Activated T-cell treated with anti-CD3 and anti-CD28 coated beads, Interleukin-2, amount 50 U/mL, for 24 hours (primary cell): ENCODE measurements around the gene PIK3R1.

Source experiments
- DNase-seq: peaks from one replicate; pipeline ENCODE4 v3.0.0-alpha.2; 2020
- H3K27ac Mint-ChIP-seq: 2 replicates; pipeline ENCODE4 v1.8.0; 2020; ENCODE audit warnings: mild to moderate bottlenecking, mixed read lengths
- H3K27me3 Mint-ChIP-seq: 2 replicates; pipeline ENCODE4 v1.8.0; 2020; ENCODE audit warnings: mixed read lengths
- H3K36me3 Mint-ChIP-seq: 2 replicates; pipeline ENCODE4 v1.8.0; 2020; ENCODE audit warnings: low read depth, mixed read lengths
- H3K4me1 Mint-ChIP-seq: 2 replicates; pipeline ENCODE4 v1.8.0; 2020; ENCODE audit warnings: low read depth, mixed read lengths
- H3K4me3 Mint-ChIP-seq: 2 replicates; pipeline ENCODE4 v1.8.0; 2020; ENCODE audit warnings: mild to moderate bottlenecking, moderate library complexity, mixed read lengths
- H3K9me3 Mint-ChIP-seq: 2 replicates; pipeline ENCODE4 v1.8.0; 2020; ENCODE audit warnings: mixed read lengths

PIK3R1 gene

DNA sequence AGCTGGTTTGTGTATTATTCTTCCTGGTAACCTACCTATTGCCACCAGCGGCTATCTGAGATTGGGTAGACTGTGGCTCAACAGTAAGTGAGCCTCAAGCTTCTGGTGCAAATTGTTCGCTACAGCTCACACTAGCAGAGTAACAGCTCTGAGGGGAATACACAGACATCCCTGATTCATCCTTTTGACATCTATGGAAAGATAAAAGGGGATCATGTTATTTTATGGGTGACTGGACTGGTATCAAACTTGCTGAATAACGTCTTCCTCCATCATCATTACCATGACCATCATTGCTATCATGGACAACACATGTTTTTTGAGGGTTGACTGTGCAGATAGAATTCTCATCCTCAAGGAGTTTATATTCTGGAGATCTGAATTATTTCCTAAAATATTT lies 129.6 kb downstream of the PIK3R1 start:
- no peak overlapping the region for H3K27ac Mint-ChIP-seq
- no peak for DNase-seq
- no peaks in the 10 kb centered on the region for H3K36me3 Mint-ChIP-seq

DNA sequence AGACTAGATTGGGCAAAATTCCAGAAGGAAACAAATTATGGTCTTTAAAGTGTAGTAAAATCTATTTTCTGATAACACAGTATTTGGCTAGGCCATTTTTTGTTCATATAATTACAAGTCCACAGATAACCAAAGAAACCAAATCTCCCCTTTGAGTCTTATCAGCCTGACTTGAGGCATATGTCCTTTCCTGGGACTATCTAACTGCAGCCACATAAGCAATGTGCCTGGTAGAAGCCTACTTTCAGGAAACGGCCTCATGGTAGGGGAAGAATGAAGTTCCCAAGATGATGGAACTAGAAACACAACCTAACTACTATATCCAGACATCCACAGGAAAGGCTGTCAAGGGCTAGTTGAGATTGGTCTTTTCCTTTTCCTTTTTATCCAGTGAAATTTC lies 130.0 kb downstream of the PIK3R1 start:
- Mint-ChIP-seq H3K27me3 (no peaks in the 10 kb centered on the region), H3K4me3 (no peak overlapping the region), H3K4me1 (peaks cover 30% of the 10 kb centered on the region), H3K9me3 (peaks cover 11% of the 10 kb centered on the region), H3K36me3 (no peaks in the 10 kb centered on the region), H3K27ac (no peak overlapping the region)
- no peak for DNase-seq

More for the DNA sequence above, 129.6 kb downstream of the PIK3R1 start:
- Mint-ChIP-seq H3K4me3 (no peak overlapping the region), H3K9me3 (peaks cover 11% of the 10 kb centered on the region), H3K27me3 (no peaks in the 10 kb centered on the region), H3K4me1 (peaks cover 30% of the 10 kb centered on the region)

DNA sequence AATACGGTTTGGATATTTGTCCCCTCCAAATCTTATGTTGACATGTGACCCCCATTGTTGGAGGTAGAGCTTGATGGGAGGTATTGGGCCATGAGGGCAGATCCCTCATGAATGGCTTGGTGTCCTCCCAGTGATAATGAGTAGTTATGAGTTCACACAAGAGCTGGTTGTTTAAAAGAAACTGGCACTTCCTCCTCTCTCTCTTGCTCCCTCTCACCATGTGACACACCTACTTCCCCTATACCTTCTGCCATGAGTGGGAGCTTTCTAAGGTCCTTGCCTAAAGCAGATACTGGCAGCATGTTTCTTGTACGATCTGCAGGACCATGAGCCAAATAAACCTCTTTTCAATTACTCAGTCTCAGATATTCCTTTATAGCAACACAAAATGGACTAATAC lies 132.0 kb downstream of the PIK3R1 start:
- Mint-ChIP-seq H3K9me3 (peaks cover 11% of the 10 kb centered on the region), H3K4me1 (peaks cover 28% of the 10 kb centered on the region)

DNA sequence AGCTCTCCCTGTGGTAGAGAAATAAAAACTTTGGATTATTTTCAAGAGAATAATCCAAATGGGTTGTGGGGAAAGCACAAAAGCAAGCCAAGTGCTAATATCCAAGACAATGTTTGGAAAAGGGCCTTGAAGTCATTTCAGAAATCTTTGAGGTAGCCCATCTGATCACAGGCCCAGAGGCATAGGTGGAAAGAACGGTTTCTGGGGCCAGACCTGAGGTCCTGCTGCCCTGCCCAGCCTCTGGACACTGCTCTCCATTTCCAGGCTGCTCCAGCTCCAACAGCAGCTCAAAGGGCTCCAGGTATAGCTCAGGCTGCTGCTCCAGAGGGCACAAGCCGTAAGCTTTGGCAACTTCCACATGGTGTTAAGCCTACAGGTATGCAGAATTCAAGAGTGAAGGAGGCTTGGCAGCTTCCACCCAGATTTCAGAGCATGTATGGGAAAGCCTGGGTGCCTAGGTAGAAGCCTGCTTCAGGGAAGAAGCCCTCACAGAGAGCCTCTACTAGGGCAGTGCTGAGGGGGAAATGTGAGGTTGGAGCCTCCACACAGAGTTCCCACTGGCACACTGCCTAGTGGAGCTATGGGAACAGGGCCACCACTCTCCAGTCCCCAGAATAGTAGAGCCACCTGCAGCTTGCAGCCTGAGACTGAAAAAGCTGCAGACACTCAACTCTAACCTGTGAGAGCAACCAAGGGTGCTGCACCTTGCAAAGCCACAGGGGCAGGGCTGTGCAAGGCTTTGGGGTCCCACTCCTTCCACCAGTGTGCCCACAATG lies 133.1 kb downstream of the PIK3R1 start:
- no peaks in the 10 kb centered on the region for H3K27me3 Mint-ChIP-seq
- H3K4me3 Mint-ChIP-seq, result no peak overlapping the region

More for the DNA sequence above, 132.0 kb downstream of the PIK3R1 start:
- Mint-ChIP-seq H3K27me3 (no peaks in the 10 kb centered on the region), H3K4me3 (no peak overlapping the region), H3K27ac (no peak overlapping the region), H3K36me3 (no peaks in the 10 kb centered on the region)
- no peak for DNase-seq

DNA sequence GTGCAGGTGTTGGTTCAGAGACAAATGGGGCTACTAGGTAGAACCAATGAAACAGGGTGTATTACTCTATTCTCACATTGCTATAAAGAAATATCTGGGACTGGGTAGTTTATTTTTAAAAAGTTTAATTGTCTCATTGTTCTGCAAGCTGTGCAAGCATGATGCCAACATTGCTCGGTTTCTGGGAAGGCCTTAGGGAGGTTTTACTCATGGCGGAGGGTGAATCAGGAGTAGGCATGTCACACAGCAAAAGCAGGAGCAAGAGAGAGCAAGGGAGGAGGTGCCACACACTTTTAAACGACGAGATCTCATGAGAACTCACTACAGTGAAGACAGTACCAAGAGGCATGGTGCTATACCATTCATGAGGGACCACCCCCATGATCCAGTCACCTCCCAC lies 134.6 kb downstream of the PIK3R1 start:
- Mint-ChIP-seq H3K27me3 (no peaks in the 10 kb centered on the region), H3K4me1 (peaks cover 2% of the 10 kb centered on the region), H3K27ac (no peak overlapping the region), H3K9me3 (peaks cover 11% of the 10 kb centered on the region), H3K36me3 (no peaks in the 10 kb centered on the region), H3K4me3 (no peak overlapping the region)
- DNase-seq, result no peak

More for the DNA sequence above, 133.1 kb downstream of the PIK3R1 start:
- Mint-ChIP-seq H3K36me3 (no peaks in the 10 kb centered on the region), H3K4me1 (peaks cover 17% of the 10 kb centered on the region), H3K9me3 (peaks cover 11% of the 10 kb centered on the region), H3K27ac (no peak overlapping the region)
- no peak for DNase-seq
